ENCODE results near the gene PRMT9. TPM values are rescaled to one million over a fixed set of nuclear protein-coding genes. Genes with fewer than 3 reads are reported as not detected.

PRMT9 gene
- total and polyA plus RNA-seq, 10 of the 15 experiments (the other 5 are each of a cell fraction or from before 2014, with no cell fraction given): 4.1 to 11.8 (median 7.6) TPM

DNA sequence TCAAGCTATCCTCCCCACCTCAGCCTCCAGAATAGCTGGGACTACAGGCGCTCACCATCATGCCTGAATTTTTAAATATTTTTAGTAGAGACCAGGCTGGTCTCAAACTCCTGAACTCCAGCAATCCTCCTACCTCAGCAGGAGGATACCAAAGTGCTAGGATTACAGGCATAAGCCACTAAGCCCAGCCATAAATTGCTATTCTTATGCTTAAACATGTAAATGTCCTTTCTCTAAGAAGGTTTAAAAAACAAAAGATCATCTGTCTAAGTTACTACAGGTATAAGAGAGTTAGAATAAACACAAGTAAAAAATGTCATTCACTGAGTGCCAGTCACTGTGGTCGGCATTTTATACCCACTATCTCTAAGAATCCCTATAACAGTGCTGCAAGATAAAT lies 28.3 kb downstream of the PRMT9 start:
- no peaks in the 10 kb centered on the region for H3K27me3 ChIP-seq (replicated peaks in 1 of 2; ENCODE audit: control insufficient read depth in 2 of 2, insufficient read depth in 2 of 2, low read length in 1 of 2)
- H3K9ac ChIP-seq (ENCODE audit: control insufficient read depth, insufficient read depth, low read length): no peak overlapping the region
- H3K79me2 ChIP-seq (ENCODE audit: control insufficient read depth, insufficient read depth, low read length): no peaks in the 10 kb centered on the region
- no peak overlapping the region for H3K4me2 ChIP-seq (ENCODE audit: control insufficient read depth, insufficient read depth)
- ChIA-PET POLR2A (no interaction called here), CTCF (interaction anchor here (1.0 kb wide), 1 partner anchor 57 kb away, joined by 3 read pairs; no protein-coding TSS in a partner anchor), RAD21 (ENCODE audit: unreplicated experiment) (no interaction called here), SMC1A (ENCODE audit: uncharacterized antibody, unreplicated experiment) (no interaction called here)
- H4K20me1 ChIP-seq (ENCODE audit: control insufficient read depth, insufficient read depth): no peaks in the 10 kb centered on the region
- in situ Hi-C loops (cut with MboI) (no loop called here), intact Hi-C loops (cut with micrococcal nuclease; ENCODE audit: unreplicated experiment) (no loop called here)
- BruUV-seq (replicated peaks): no TSS peak
- TF ChIP-seq ZBED1 (IDR thresholded peaks at IDR 0.05; ENCODE audit: borderline replicate concordance) (no peak), SREBF1 (IDR thresholded peaks at IDR 0.05; ENCODE audit: low read length) (no peak), PML (IDR thresholded peaks at IDR 0.05; ENCODE audit: low read length) (no peak), ZNF274 (IDR thresholded peaks at IDR 0.05; ENCODE audit: insufficient read depth, insufficient read length) (no peak), ZZZ3 (IDR thresholded peaks at IDR 0.05; ENCODE audit: control insufficient read depth, insufficient read length, low read depth) (no peak), TBL1XR1 (IDR thresholded peaks at IDR 0.05; ENCODE audit: low read depth, low read length) (no peak), FOXK2 (IDR thresholded peaks at IDR 0.05) (no peak), CBX5 (IDR thresholded peaks at IDR 0.05; ENCODE audit: low read depth) (no peak)
- TF ChIP-seq, protein P1, sequence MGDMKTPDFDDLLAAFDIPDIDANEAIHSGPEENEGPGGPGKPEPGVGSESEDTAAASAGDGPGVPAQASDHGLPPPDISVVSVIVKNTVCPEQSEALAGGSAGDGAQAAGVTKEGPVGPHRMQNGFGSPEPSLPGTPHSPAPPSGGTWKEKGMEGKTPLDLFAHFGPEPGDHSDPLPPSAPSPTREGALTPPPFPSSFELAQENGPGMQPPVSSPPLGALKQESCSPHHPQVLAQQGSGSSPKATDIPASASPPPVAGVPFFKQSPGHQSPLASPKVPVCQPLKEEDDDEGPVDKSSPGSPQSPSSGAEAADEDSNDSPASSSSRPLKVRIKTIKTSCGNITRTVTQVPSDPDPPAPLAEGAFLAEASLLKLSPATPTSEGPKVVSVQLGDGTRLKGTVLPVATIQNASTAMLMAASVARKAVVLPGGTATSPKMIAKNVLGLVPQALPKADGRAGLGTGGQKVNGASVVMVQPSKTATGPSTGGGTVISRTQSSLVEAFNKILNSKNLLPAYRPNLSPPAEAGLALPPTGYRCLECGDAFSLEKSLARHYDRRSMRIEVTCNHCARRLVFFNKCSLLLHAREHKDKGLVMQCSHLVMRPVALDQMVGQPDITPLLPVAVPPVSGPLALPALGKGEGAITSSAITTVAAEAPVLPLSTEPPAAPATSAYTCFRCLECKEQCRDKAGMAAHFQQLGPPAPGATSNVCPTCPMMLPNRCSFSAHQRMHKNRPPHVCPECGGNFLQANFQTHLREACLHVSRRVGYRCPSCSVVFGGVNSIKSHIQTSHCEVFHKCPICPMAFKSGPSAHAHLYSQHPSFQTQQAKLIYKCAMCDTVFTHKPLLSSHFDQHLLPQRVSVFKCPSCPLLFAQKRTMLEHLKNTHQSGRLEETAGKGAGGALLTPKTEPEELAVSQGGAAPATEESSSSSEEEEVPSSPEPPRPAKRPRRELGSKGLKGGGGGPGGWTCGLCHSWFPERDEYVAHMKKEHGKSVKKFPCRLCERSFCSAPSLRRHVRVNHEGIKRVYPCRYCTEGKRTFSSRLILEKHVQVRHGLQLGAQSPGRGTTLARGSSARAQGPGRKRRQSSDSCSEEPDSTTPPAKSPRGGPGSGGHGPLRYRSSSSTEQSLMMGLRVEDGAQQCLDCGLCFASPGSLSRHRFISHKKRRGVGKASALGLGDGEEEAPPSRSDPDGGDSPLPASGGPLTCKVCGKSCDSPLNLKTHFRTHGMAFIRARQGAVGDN (IDR thresholded peaks at IDR 0.05): no peak
- TF ChIP-seq, protein P2, sequence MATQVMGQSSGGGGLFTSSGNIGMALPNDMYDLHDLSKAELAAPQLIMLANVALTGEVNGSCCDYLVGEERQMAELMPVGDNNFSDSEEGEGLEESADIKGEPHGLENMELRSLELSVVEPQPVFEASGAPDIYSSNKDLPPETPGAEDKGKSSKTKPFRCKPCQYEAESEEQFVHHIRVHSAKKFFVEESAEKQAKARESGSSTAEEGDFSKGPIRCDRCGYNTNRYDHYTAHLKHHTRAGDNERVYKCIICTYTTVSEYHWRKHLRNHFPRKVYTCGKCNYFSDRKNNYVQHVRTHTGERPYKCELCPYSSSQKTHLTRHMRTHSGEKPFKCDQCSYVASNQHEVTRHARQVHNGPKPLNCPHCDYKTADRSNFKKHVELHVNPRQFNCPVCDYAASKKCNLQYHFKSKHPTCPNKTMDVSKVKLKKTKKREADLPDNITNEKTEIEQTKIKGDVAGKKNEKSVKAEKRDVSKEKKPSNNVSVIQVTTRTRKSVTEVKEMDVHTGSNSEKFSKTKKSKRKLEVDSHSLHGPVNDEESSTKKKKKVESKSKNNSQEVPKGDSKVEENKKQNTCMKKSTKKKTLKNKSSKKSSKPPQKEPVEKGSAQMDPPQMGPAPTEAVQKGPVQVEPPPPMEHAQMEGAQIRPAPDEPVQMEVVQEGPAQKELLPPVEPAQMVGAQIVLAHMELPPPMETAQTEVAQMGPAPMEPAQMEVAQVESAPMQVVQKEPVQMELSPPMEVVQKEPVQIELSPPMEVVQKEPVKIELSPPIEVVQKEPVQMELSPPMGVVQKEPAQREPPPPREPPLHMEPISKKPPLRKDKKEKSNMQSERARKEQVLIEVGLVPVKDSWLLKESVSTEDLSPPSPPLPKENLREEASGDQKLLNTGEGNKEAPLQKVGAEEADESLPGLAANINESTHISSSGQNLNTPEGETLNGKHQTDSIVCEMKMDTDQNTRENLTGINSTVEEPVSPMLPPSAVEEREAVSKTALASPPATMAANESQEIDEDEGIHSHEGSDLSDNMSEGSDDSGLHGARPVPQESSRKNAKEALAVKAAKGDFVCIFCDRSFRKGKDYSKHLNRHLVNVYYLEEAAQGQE (IDR thresholded peaks at IDR 0.05; ENCODE audit: low read depth, low read length): no peak
- TF ChIP-seq, protein P3, sequence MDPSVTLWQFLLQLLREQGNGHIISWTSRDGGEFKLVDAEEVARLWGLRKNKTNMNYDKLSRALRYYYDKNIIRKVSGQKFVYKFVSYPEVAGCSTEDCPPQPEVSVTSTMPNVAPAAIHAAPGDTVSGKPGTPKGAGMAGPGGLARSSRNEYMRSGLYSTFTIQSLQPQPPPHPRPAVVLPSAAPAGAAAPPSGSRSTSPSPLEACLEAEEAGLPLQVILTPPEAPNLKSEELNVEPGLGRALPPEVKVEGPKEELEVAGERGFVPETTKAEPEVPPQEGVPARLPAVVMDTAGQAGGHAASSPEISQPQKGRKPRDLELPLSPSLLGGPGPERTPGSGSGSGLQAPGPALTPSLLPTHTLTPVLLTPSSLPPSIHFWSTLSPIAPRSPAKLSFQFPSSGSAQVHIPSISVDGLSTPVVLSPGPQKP (IDR thresholded peaks at IDR 0.05; ENCODE audit: low read depth, low read length): no peak
- H3K4me3 ChIP-seq: no peak overlapping the region
- H3K27ac ChIP-seq (ENCODE audit: control insufficient read depth, insufficient read depth): no peak overlapping the region
- peaks cover 0 to 11% of the 10 kb centered on the region in 2 experiments; a peak in 2 of 4 replicates for H3K36me3 ChIP-seq (ENCODE audit: control insufficient read depth in 2 of 2, insufficient read depth in 2 of 2, low read length in 1 of 2)
- no peak for ATAC-seq
- H3K9me3 ChIP-seq (replicated peaks; ENCODE audit: control insufficient read depth, insufficient read depth, low read length): no peaks in the 10 kb centered on the region
- no peak for FAIRE-seq
- 98% methylated on average over 2 of the region's 2 CpGs for WGBS (ENCODE audit: insufficient coverage, insufficient replicate concordance, low lambda C conversion rate, missing lambda C conversion rate)
- H3K4me1 ChIP-seq (ENCODE audit: control insufficient read depth, insufficient read depth, low read length): no peaks in the 10 kb centered on the region
- no peak overlapping the region for H2AFZ ChIP-seq (ENCODE audit: control insufficient read depth, low read depth, low read length)
- no peak for DNase-seq (ENCODE audit: low read depth, low spot score)

Measured in GM12878 (cell line).